Hematopoietic multipotent progenitor cell treated with erythropoietin and hydrocortisone succinate and interleukin-3 and kit ligand, for 17 days (in vitro differentiated cells): ENCODE measurements around the gene ACTR1B.
A peak's percentile ranks its signal among the peaks of the same experiment; 100 is the strongest.
"Not testable (repeated sequence)": the region's sequence is repeated elsewhere in the genome, so short reads cannot be mapped to it uniquely, and the experiment has no call there.

Experiments
- DNase-seq: peaks from one replicate; pipeline ENCODE4 v3.0.0-alpha.2; 2015; ENCODE audit warnings: low spot score

The ACTR1B gene

GRCh38 chr2:97615746-97616145 is 48.1 kb downstream of the ACTR1B start:
- not testable (repeated sequence) for DNase-seq

DNA sequence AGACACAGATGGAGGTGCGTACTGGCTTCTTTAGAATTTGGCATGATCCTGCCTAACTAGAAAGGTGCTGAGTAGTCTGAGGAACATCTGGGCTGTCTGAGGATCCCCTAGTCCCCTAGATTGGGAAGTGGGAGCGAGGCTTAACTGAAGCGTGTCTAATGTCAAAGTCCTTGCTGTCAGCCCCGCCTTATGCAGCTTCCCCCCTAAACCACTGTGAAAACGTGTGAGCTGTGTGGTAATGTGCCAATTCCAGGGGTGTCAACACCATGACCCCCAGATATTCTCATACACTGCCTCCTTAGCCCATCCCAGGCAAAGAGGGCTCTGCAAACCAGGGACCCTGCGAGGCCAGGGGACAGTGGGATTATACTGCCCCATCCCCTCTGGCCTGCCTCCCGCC is 51.9 kb downstream of the ACTR1B start:
- not testable (repeated sequence) for DNase-seq

DNA sequence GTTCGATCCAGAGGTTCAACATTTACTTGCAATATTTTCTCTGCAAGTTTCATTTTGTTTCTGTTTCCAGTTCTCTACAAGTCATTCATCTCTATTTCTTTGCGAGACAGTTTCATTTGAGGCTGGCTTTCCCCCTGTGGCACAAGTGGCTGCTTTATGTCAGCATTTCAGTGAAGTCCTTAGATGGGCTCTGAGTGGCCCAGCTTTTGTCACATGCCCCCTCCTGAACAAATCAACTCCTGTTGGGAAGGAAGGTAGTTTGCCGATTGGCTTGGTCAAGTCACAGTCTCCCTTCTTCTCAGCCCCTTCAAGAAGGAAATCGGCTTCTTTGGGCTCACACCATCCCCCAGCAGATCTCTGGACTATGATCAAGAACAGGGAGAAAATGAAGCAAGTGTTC is 55.1 kb downstream of the ACTR1B start:
- peak; percentile 0 for DNase-seq
